Lung (tissue), 12 donors: ENCODE results near the gene MPC1L. TPM values are rescaled to one million over a fixed set of nuclear protein-coding genes. Genes with fewer than 3 reads are reported as not detected.
A peak's percentile ranks its signal among the peaks of the same experiment; 100 is the strongest.

Experiments
- ATAC-seq: fragments of 200-7000 bp; cut with Tn5 transposase; one replicate; pipeline ENCODE4 v1.9.1; 2020; ENCODE audit warnings: moderate number of reproducible peaks; ENCODE audit not compliant: insufficient read depth, low FRiP score
- DNase-seq, 3 donors: peaks; one replicate each; pipeline ENCODE4 v3.0.0-alpha.2; 2013 to 2017
- H3K27ac ChIP-seq, 2 donors: one replicate each; pipeline ENCODE4 v1.5.1; 2013; ENCODE audit warnings: mild to moderate bottlenecking in 2 of 2, moderate library complexity in 2 of 2, control low read depth in 1 of 2, inconsistent platforms in 1 of 2, low read depth in 1 of 2, low read length in 1 of 2
- H3K27me3 ChIP-seq, 3 donors: one replicate each; pipeline ENCODE4 v1.5.1; 2013; ENCODE audit warnings: low read length in 2 of 3; ENCODE audit not compliant: control insufficient read depth in 3 of 3, insufficient read depth in 3 of 3
- H3K36me3 ChIP-seq, 4 donors: one replicate each; pipeline ENCODE4 v1.5.1; 2013; ENCODE audit warnings: low read length in 4 of 4, mild to moderate bottlenecking in 1 of 4, moderate library complexity in 1 of 4; ENCODE audit not compliant: control insufficient read depth in 4 of 4, insufficient read depth in 4 of 4
- H3K4me1 ChIP-seq, 5 donors: one replicate each; pipeline ENCODE4 v1.5.1; 2013; ENCODE audit warnings: low read length in 5 of 5, mild to moderate bottlenecking in 2 of 5, moderate library complexity in 1 of 5; ENCODE audit not compliant: control insufficient read depth in 5 of 5, insufficient read depth in 5 of 5
- H3K4me3 ChIP-seq: one replicate; pipeline ENCODE4 v1.5.1; 2013; ENCODE audit warnings: mild to moderate bottlenecking, control low read depth, moderate library complexity
- H3K9ac ChIP-seq, 2 donors: one replicate each; pipeline ENCODE4 v1.5.1; 2013; ENCODE audit warnings: low read length in 2 of 2, control low read depth in 1 of 2; ENCODE audit not compliant: insufficient read depth in 1 of 2
- H3K9me3 ChIP-seq, 4 donors: one replicate each; pipeline ENCODE4 v1.5.1; 2013; ENCODE audit warnings: low read length in 3 of 4, mild to moderate bottlenecking in 1 of 4, moderate library complexity in 1 of 4; ENCODE audit not compliant: control insufficient read depth in 4 of 4, insufficient read depth in 3 of 4
- WGBS, 2 donors: extraction: QIAGEN DNeasy Blood & Tissue Kit; methylation state at CpG; one replicate each; pipeline ENCODE4 v1.1.7; 2013; 5-methylcytosine and 5-hydroxymethylcytosine counted together
- polyA plus RNA-seq, 2 donors: library from polyadenylated mRNA; stranded (reverse); fragments of 200-250 nt; gene quantifications; one replicate each; pipeline ENCODE4 v1.2.1, GENCODE V29; 2013
- total RNA-seq, 2 donors: library from RNA; depleted of rRNA in 1 of 2; stranded (reverse); fragments of >200 nt in 1 of 2; gene quantifications; one replicate each; pipeline ENCODE4 v1.2.1, GENCODE V29; 2014 to 2021
- TF ChIP-seq, protein P1 (sequence below): IDR thresholded peaks from 2 replicates; pipeline ENCODE4 v1.5.1; 2012; ENCODE audit warnings: mild to moderate bottlenecking; ENCODE audit errors: control extremely low read depth, extremely low read depth
- donor health status: control.
- donor health status: control.
- donor health status: Bipolar disorder and iron deficiency.
- donor health status: healthy.
- donor health status: DM: yes; HTN: yes; CAD: no.

MPC1L gene
- total and polyA plus RNA-seq, 4 donors = not detected

DNA sequence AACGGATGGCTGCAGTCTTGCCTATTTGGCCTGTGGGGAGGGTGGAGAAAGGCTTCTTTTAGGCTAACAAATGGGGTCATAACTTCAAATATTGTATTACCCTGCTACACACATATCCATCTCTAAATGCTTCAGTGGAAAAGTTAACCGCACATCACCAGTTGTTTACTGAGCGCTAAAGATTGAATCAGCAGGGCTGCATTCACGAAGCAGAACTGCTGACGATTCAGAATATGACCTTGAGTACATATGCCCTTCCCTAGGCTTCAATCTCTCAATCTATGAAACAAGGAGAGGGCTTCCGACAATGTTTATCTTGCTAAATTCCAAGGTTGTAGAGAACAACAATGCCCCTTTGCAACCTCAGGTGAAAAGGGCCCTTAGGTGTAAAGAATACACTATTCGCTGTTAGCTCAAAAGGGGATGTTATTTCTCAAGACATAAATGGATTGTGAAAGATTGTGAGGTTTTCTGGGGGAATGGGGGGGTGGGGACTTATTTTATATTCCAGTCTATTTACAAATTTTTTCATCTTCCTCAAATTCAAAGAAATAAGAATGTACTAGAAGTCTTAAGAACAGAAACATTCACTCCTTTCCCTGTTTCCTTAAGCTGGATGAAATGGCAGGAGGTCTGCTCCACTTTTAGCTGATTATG lies 45.1 kb upstream of the MPC1L start:
- H3K9me3 ChIP-seq = peaks cover 0 to 7% (median 0%) of the 10 kb centered on the region in 4 donors
- H3K36me3 ChIP-seq = no peaks in the 10 kb centered on the region
- DNase-seq (no peak), ATAC-seq (no peak)
- no peak overlapping the region for H3K9ac ChIP-seq
- WGBS, 2 donors = 38 to 67% methylated on average over 7 of the region's 7 CpGs
- TF ChIP-seq, protein P1, sequence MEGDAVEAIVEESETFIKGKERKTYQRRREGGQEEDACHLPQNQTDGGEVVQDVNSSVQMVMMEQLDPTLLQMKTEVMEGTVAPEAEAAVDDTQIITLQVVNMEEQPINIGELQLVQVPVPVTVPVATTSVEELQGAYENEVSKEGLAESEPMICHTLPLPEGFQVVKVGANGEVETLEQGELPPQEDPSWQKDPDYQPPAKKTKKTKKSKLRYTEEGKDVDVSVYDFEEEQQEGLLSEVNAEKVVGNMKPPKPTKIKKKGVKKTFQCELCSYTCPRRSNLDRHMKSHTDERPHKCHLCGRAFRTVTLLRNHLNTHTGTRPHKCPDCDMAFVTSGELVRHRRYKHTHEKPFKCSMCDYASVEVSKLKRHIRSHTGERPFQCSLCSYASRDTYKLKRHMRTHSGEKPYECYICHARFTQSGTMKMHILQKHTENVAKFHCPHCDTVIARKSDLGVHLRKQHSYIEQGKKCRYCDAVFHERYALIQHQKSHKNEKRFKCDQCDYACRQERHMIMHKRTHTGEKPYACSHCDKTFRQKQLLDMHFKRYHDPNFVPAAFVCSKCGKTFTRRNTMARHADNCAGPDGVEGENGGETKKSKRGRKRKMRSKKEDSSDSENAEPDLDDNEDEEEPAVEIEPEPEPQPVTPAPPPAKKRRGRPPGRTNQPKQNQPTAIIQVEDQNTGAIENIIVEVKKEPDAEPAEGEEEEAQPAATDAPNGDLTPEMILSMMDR = no peak
- no peak overlapping the region for H3K27ac ChIP-seq
- H3K4me3 ChIP-seq = no peak overlapping the region
- peaks cover 4 to 19% (median 9%) of the 10 kb centered on the region in 3 donors for H3K27me3 ChIP-seq
- peaks cover 0 to 6% (median 5%) of the 10 kb centered on the region in 5 donors for H3K4me1 ChIP-seq

DNA sequence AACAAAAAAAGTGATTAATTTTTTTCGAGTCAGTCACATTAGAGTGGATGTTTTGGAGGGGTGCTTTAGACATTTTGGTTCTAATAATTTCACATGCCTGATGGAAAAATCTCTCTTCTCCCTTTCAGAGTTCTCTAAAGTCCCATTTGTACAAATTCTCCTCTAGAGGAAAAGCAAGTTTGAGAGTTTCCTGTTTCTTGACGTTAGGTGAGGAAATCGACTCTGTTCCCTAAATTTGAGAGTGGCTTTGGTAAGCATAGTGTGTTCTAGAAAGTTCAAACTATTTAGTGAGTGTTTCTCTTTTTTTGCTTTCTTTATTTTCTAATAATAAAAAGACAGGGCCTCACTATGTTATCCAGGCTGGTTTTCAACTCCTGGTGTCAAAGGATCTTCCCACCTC lies 44.1 kb upstream of the MPC1L start:
- TF ChIP-seq, protein P1 = no peak
- Histone ChIP-seq H3K27ac (no peak overlapping the region), H3K9me3 (peaks cover 0 to 7% (median 0%) of the 10 kb centered on the region in 4 donors), H3K9ac (no peak overlapping the region), H3K27me3 (peaks cover 4 to 26% (median 6%) of the 10 kb centered on the region in 3 donors), H3K4me3 (no peak overlapping the region), H3K36me3 (no peaks in the 10 kb centered on the region), H3K4me1 (peaks cover 0 to 6% (median 6%) of the 10 kb centered on the region in 5 donors)
- ATAC-seq (no peak), DNase-seq (no peak)
- 35 to 61% methylated on average over 3 of the region's 3 CpGs for WGBS, 2 donors

DNA sequence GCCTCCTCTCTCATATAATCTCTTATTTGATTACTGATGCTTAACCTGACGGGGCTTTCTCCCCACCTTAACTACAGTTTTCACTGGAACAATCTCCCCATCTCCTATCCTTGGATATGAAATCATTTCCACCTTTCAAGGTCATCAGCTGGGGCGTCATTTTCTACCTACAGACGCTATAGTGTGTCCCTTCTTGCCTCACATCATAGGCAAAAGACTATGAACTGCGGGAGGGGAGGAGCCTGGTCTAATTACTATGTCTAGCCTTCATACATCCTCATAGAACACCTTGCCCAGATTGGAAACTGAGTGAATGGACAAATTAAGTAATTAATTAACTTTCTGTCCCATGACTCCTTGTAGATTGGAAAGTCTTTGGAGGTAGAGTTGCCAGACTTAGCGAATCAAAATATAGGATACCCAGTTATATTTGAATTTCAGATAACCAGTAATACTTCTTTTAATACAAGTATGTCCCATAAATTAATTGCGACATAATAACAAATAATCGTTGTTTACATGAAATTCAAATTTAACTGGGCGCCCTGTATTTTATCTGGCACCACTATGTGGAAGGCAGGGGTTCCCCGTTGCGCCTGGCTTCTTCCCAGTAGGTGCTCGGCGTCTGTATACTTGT lies 43.2 kb upstream of the MPC1L start:
- WGBS, 2 donors = 15 to 32% methylated on average over 12 of the region's 12 CpGs
- peak overlapping the region; percentile 84 to 87 for H3K27ac ChIP-seq
- ATAC-seq (peak; percentile 43), DNase-seq (no peak)
- peaks cover 4 to 26% (median 6%) of the 10 kb centered on the region in 3 donors for H3K27me3 ChIP-seq
- TF ChIP-seq, protein P1 = no peak
- no peaks in the 10 kb centered on the region for H3K36me3 ChIP-seq
- H3K9me3 ChIP-seq = peaks cover 0 to 7% (median 0%) of the 10 kb centered on the region in 4 donors
- H3K9ac ChIP-seq = peak overlapping the region; percentile 63 to 74
- H3K4me3 ChIP-seq = peak overlapping the region; percentile 44
- H3K4me1 ChIP-seq = peaks cover 0 to 6% (median 6%) of the 10 kb centered on the region in 5 donors
